HepG2 (cell line): ENCODE data around the gene TTC32. TPM values are rescaled to one million over a fixed set of nuclear protein-coding genes. Genes with fewer than 3 reads are reported as not detected.

Experiments used
- ARID2 ChIP-seq: sonication (generic); formaldehyde crosslinking; IDR thresholded peaks from 2 replicates; pipeline ENCODE4 v1.8.1; 2022; ENCODE audit warnings: mild to moderate bottlenecking, missing genetic modification reagents, borderline replicate concordance
- BCL3 ChIP-seq: sonication (generic); formaldehyde crosslinking; IDR thresholded peaks from 2 replicates; pipeline ENCODE4 v1.5.1; 2020; ENCODE audit warnings: mild to moderate bottlenecking, missing genetic modification reagents, moderate library complexity
- BRD4 ChIP-seq: sonication (generic); formaldehyde crosslinking; IDR thresholded peaks from 2 replicates; pipeline ENCODE4 v1.4.0; 2020; ENCODE audit warnings: missing genetic modification reagents
- GABPB1 ChIP-seq: IDR thresholded peaks from 2 replicates; pipeline ENCODE4 v1.6.1; 2016; ENCODE audit warnings: mild to moderate bottlenecking, missing genetic modification reagents, moderate library complexity, missing compliant biosample characterization
- HMGA1 ChIP-seq: sonication (generic); formaldehyde crosslinking; conservative IDR thresholded peaks from 2 replicates; pipeline ENCODE4 v1.4.0; 2020; ENCODE audit warnings: missing genetic modification reagents
- JUN ChIP-seq: sonication (generic); formaldehyde crosslinking; IDR thresholded peaks from 2 replicates; pipeline ENCODE4 v1.4.0; 2020; ENCODE audit warnings: mild to moderate bottlenecking, missing genetic modification reagents
- PRDM4 ChIP-seq: sonication (generic); formaldehyde crosslinking; IDR thresholded peaks from 2 replicates; pipeline ENCODE4 v1.9.0; 2021; ENCODE audit warnings: missing genetic modification reagents, borderline replicate concordance
- REXO4 ChIP-seq: sonication (generic); formaldehyde crosslinking; IDR thresholded peaks from 2 replicates; pipeline ENCODE4 v1.8.0; 2022; ENCODE audit warnings: missing genetic modification reagents, mild to moderate bottlenecking, borderline replicate concordance
- TFE3 ChIP-seq: IDR thresholded peaks from 2 replicates; pipeline ENCODE4 v1.6.1; 2016
- ZNF207 ChIP-seq: fragments of 450-650 bp; IDR thresholded peaks from 2 replicates; pipeline ENCODE4 v1.6.1; 2016; ENCODE audit warnings: antibody characterized with exemption, borderline replicate concordance
- ZNF274 ChIP-seq: sonication (generic); formaldehyde crosslinking; IDR thresholded peaks from 2 replicates; pipeline ENCODE4 v1.5.1; 2020; ENCODE audit warnings: mild to moderate bottlenecking, missing genetic modification reagents
- ZNF446 ChIP-seq: sonication (generic); formaldehyde crosslinking; IDR thresholded peaks from 2 replicates; pipeline ENCODE4 v1.5.0; 2020; ENCODE audit warnings: mild to moderate bottlenecking, missing genetic modification reagents
- ZNF646 ChIP-seq: sonication (generic); formaldehyde crosslinking; IDR thresholded peaks from 2 replicates; pipeline ENCODE4 v1.9.0; 2021; ENCODE audit warnings: mild to moderate bottlenecking, missing genetic modification reagents
- ZNF710 ChIP-seq: sonication (generic); formaldehyde crosslinking; IDR thresholded peaks from 2 replicates; pipeline ENCODE4 v1.5.0; 2020; ENCODE audit warnings: mild to moderate bottlenecking, missing genetic modification reagents, borderline replicate concordance
- polyA plus RNA-seq, 8 experiments: library from polyadenylated mRNA; depleted of rRNA in 3 of 8; stranded (reverse) in 7 of 8; unstranded in 1 of 8; fragments of >200 nt; fragmentation: Illumina TruSeq in 4 of 8; extraction: Trizol in 4 of 8; gene quantifications; 2 replicates each; pipeline versions ENCODE4 v1.2.1 to v1.2.3, GENCODE V29; 2011 to 2016; ENCODE audit warnings: low read depth in 4 of 8, missing spikeins in 1 of 8, mixed read lengths in 1 of 8; ENCODE audit not compliant: insufficient read depth in 1 of 8
- total RNA-seq, 5 experiments: library from RNA; depleted of rRNA; stranded (reverse); fragments of >200 nt; fragmentation: Illumina TruSeq; extraction: Trizol; gene quantifications; 2 replicates each; pipeline ENCODE4 v1.2.3, GENCODE V29; 2016; ENCODE audit warnings: low read depth in 1 of 5

TTC32 gene
- total and polyA plus RNA-seq, 2 of the 13 experiments (the other 11 are each of a cell fraction or from before 2014, with no cell fraction given), result 21.6 to 38.3 TPM

- TF ChIP-seq BCL3 (CRISPR knock-in tag) (no peak), GABPB1 (CRISPR knock-in tag) (peak; percentile 19; the same call in 1 of the 2 replicates), ZNF207 (no peak), PRDM4 (CRISPR knock-in tag) (no peak), ZNF446 (CRISPR knock-in tag) (0 out of 2 replicates have a peak, but pooled peaks have one; percentile 21), ARID2 (CRISPR knock-in tag) (no peak), JUN (CRISPR knock-in tag) (no peak), BRD4 (CRISPR knock-in tag) (no peak), TFE3 (0 out of 2 replicates have a peak, but pooled peaks have one; percentile 24), HMGA1 (CRISPR knock-in tag) (no peak), ZNF274 (CRISPR knock-in tag) (peak; percentile 73; the same call in 1 of the 2 replicates), REXO4 (CRISPR knock-in tag) (no peak), ZNF710 (no peak), ZNF646 (CRISPR knock-in tag) (no peak)
Measured at GRCh38 chr2:19868701-19869580, 32.8 kb downstream of the TTC32 start (continued).
